GM03348 (cell line): ENCODE data around the gene NDE1.

Experiments
- DNase-seq: peaks from one replicate; pipeline ENCODE4 v3.0.0; 2012; ENCODE audit warnings: low spot score

NDE1 gene

DNA sequence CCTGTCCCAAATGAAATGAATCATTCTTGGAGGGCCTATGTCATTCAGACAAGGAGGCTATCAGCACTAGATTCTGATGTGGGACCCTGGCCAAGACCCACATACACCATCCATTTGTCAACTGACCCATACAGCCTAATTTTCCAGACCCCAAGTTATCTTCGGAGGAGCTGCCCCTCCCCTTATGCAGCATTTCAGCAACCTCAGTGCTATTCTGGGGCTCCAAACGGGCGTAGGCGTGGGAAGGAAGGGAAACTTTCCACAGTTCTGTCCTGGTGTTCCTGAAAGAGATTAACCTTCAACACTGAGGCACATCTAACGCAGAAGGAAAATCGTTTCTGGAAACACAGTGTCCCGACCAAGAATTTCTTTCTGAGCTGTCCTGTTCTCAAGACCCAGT lies 120.1 kb downstream of the NDE1 start:
- DNase-seq, result no peak

DNA sequence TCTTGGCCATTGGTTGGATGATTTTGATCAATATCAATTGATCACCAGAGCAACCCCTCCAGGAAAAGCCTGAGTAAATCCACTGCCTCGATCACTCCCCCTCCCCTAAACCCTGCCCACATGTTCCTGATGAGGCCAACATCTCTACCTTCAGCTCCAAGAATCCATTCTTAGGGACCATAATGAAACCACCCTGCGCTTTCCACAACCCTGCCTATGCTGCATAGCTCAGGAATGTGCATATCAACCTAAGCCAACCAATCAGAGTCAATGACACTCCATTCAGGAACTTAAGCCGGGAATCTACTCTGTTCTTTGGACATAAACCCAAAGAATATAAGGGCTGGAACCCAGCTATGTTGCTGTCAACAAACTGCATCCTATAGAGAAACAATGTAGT lies 120.5 kb downstream of the NDE1 start:
- peak; percentile 74 for DNase-seq

DNA sequence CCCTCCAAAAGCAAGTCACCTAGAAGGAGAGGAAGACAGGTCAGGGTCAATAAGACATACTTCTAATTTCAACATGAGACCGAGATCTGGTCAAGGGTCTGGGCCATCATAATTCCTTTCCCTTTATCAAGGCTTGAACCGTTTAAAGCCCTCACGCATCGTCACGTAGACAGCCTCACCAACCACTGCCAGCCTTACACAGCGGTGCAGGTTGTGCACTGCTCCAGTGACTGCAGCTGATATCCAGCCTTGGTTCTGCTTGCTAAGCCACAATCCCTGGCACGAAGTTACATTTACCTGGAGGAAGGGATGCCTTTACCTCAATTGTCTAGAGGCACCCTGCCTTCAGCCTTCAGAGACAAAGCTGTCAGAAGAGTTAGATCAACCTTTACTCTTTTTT lies 121.6 kb downstream of the NDE1 start:
- DNase-seq, result no peak

DNA sequence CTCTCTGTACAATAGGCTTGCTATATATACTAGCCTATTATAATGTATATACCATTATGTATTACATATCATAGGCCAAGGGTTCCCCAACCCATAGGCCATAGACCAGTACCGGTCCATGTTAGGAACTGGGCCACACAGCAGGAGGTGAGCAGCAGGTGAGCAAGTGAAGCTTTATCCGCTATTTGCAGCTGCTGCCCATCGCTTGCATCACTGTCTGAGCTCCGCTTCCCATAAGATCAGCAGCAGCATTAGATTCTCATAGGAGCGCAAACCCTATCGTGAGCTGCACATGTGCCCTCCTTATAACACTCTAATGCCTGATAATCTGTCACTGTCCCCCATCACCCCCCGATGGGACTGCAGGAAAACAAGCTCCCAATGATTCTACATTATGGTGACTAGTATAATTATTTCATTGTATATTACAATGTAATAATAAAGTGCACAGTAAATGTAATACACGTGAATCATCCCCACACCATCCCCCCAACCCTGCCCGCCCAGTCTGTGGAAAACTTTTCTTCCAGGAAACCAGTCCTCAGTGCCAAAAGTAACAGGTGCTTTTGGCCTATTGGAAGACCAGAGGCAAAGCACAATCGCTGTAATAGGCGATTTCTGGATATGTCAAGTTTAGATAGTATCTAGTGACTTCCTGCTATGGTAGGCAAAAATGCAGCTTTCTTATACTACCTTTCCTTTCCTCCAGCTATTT lies 122.7 kb downstream of the NDE1 start:
- DNase-seq, result no peak

DNA sequence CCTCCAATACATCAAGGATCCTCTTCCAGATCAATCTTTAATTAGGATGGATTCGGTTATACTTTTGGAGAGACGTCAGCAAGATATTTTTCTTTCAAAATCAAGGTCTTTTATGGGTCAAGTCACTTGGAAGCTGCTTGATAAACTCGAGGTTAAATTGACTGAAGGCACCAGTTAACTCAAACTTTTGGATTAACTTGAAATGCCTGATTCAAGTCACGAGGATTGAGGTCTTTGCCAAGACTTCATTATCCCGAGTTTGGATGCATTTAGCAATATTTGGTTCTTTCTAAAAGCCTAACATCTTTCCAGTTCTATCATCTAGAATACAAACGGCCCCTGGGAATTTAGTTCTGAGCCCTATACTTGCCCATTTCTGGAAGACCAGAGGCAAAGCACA lies 123.9 kb downstream of the NDE1 start:
- no peak for DNase-seq

DNA sequence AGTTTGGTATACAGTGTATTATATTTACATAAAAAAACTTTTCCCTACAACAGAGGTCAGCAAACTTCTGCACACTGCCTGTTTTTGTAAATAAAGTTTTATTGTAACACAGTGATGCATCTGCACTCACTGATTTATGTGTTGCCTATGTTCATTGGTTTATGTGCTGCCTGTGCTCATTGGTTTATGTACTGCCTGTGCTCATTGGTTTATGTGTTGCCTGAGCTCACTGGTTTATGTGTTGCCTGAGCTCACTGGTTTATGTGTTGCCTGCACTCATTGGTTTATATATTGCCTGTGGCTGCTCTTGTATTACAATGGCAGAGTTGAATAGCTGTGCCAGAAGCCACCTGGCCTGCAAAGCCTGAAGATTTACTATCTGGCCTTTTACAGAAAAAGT lies 125.2 kb downstream of the NDE1 start:
- no peak for DNase-seq

DNA sequence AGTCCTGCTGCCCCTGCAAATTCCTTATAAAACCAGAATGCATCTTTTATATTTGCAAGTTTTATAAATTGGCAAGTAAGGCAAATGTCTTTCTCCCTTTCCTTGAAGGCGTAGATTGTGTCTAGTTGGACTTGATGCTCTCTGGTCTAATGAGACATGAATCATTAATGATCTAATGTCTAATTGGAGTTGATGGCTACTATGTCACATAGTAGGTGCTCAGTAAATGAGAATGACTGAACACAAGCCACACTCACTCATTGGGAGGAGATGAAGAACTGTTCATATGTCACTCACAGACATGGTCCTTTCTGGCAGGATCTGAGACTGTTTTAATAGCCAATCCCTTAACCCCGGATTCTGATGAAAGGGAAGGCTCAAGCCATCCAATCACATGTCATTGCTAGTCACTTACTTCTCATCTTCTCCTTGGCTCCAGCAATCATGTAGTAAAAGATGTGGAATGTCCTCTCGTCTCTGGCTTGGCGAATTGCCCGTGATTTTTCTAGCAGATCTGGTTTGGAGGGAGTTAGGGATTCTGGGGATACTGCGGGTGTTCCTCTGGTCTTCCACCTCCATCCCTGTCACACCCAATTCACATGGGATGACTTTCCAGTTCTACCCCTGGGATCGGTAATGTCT lies 125.7 kb downstream of the NDE1 start:
- peak; percentile 28 for DNase-seq
